ENCODE measurements around the gene CPSF4L. TPM values are rescaled to one million over a fixed set of nuclear protein-coding genes. Genes with fewer than 3 reads are reported as not detected.

The CPSF4L gene
- total RNA-seq, 1 experiment from 2014 or later: not detected

GRCh38 chr17:73227944-73228343 lies 33.7 kb downstream of the CPSF4L start:
- TF ChIP-seq CTCF (IDR thresholded peaks at IDR 0.05; ENCODE audit: insufficient read depth in 1 of 2, low read depth in 1 of 2, low read length in 1 of 2, severe bottlenecking in 1 of 2, unreplicated experiment in 1 of 2): no peak
- Histone ChIP-seq H3K4me3 (ENCODE audit: low read depth, low read length) (no peak overlapping the region), H3K9me3 (no peaks in the 10 kb centered on the region), H3K27me3 (replicated peaks; ENCODE audit: control insufficient read depth, insufficient read depth, low read length) (no peaks in the 10 kb centered on the region), H3K36me3 (ENCODE audit: control insufficient read depth, insufficient read depth, low read length) (no peaks in the 10 kb centered on the region), H3K4me1 (peaks cover 34% of the 10 kb centered on the region)
- DNase-seq: no peak
- Mint-ChIP-seq H3K27me3 (ENCODE audit: insufficient read depth, unreplicated experiment) (no peaks in the 10 kb centered on the region), H3K27ac (ENCODE audit: unreplicated experiment) (no peak overlapping the region), H3K4me3 (ENCODE audit: unreplicated experiment) (no peak overlapping the region), H3K36me3 (ENCODE audit: insufficient read depth, unreplicated experiment) (peaks cover 22% of the 10 kb centered on the region), H3K4me1 (ENCODE audit: low read depth, unreplicated experiment) (peaks cover 22% of the 10 kb centered on the region), H3K9me3 (ENCODE audit: unreplicated experiment) (no peaks in the 10 kb centered on the region)
- POLR2A ChIA-PET: no interaction called here
- intact Hi-C loops (cut with micrococcal nuclease; ENCODE audit: unreplicated experiment): no loop called here
- CTCF ChIA-PET: no interaction called here
- BruUV-seq (replicated peaks): no TSS peak

- no peak overlapping the region for H3K4me3 ChIP-seq (ENCODE audit: low read depth, low read length)
- peaks cover 34% of the 10 kb centered on the region for H3K4me1 ChIP-seq
- intact Hi-C loops (cut with micrococcal nuclease; ENCODE audit: unreplicated experiment): no loop called here
- H3K4me1 Mint-ChIP-seq (ENCODE audit: low read depth, unreplicated experiment): peaks cover 22% of the 10 kb centered on the region
- H3K36me3 Mint-ChIP-seq (ENCODE audit: insufficient read depth, unreplicated experiment): peaks cover 17% of the 10 kb centered on the region
- H3K4me3 Mint-ChIP-seq (ENCODE audit: unreplicated experiment): no peak overlapping the region
- no peaks in the 10 kb centered on the region for H3K9me3 ChIP-seq
- H3K36me3 ChIP-seq (ENCODE audit: control insufficient read depth, insufficient read depth, low read length): no peaks in the 10 kb centered on the region
- no TSS peak for BruUV-seq (replicated peaks)
- no peaks in the 10 kb centered on the region for H3K9me3 Mint-ChIP-seq (ENCODE audit: unreplicated experiment)
- no peaks in the 10 kb centered on the region for H3K27me3 ChIP-seq (replicated peaks; ENCODE audit: control insufficient read depth, insufficient read depth, low read length)
- DNase-seq: no peak
- no peak for TF ChIP-seq CTCF (IDR thresholded peaks at IDR 0.05; ENCODE audit: insufficient read depth in 1 of 2, low read depth in 1 of 2, low read length in 1 of 2, severe bottlenecking in 1 of 2, unreplicated experiment in 1 of 2)
- no peak overlapping the region for H3K27ac Mint-ChIP-seq (ENCODE audit: unreplicated experiment)
- POLR2A ChIA-PET: no interaction called here
- no peaks in the 10 kb centered on the region for H3K27me3 Mint-ChIP-seq (ENCODE audit: insufficient read depth, unreplicated experiment)
- CTCF ChIA-PET: no interaction called here
Measured at GRCh38 chr17:73227379-73227778, 34.3 kb downstream of the CPSF4L start.

- Histone ChIP-seq H3K9me3 (no peaks in the 10 kb centered on the region), H3K27me3 (replicated peaks; ENCODE audit: control insufficient read depth, insufficient read depth, low read length) (no peaks in the 10 kb centered on the region), H3K4me1 (peaks cover 34% of the 10 kb centered on the region), H3K36me3 (ENCODE audit: control insufficient read depth, insufficient read depth, low read length) (no peaks in the 10 kb centered on the region), H3K4me3 (ENCODE audit: low read depth, low read length) (no peak overlapping the region)
- no peak for DNase-seq
- CTCF ChIA-PET: no interaction called here
- Mint-ChIP-seq H3K36me3 (ENCODE audit: insufficient read depth, unreplicated experiment) (peaks cover 10% of the 10 kb centered on the region), H3K27me3 (ENCODE audit: insufficient read depth, unreplicated experiment) (no peaks in the 10 kb centered on the region), H3K27ac (ENCODE audit: unreplicated experiment) (peak overlapping the region; percentile 50), H3K4me3 (ENCODE audit: unreplicated experiment) (peak overlapping the region; percentile 48), H3K4me1 (ENCODE audit: low read depth, unreplicated experiment) (peaks cover 22% of the 10 kb centered on the region), H3K9me3 (ENCODE audit: unreplicated experiment) (no peaks in the 10 kb centered on the region)
- BruUV-seq (replicated peaks): no TSS peak
- intact Hi-C loops (cut with micrococcal nuclease; ENCODE audit: unreplicated experiment): no loop called here
- TF ChIP-seq CTCF (IDR thresholded peaks at IDR 0.05; ENCODE audit: insufficient read depth in 1 of 2, low read depth in 1 of 2, low read length in 1 of 2, severe bottlenecking in 1 of 2, unreplicated experiment in 1 of 2): no peak
- POLR2A ChIA-PET: interaction anchor here (0.6 kb wide), 1 partner anchor 10 kb away, joined by 6 read pairs; no protein-coding TSS in a partner anchor
Measured at GRCh38 chr17:73226556-73227172, 35.0 kb downstream of the CPSF4L start.

Data from Caco-2 (cell line).